BJ (cell line): ENCODE data around the gene CA12. TPM values are rescaled to one million over a fixed set of nuclear protein-coding genes. Genes with fewer than 3 reads are reported as not detected.

Experiments used
- CTCF ChIA-PET: fragments of 350-600 bp; formaldehyde crosslinking; extraction: SDS; loops from one replicate; lab custom pipeline; 2021; ENCODE audit warnings: antibody characterized with exemption, inconsistent platforms; lab: Yijun Ruan, JAX
- POLR2A ChIA-PET: fragments of 300-600 bp; sonication (Branson Sonifier 250); formaldehyde crosslinking; extraction: SDS; loops from one replicate; lab custom pipeline; 2021; ENCODE audit warnings: antibody characterized with exemption; lab: Charles Lee
- DNase-seq: peaks from one replicate; pipeline ENCODE4 v3.0.0-alpha.2; 2011; ENCODE audit warnings: low read depth
- H3K27me3 ChIP-seq: 2 replicates; pipeline ENCODE4 v1.6.0; 2011; ENCODE audit warnings: low read length; ENCODE audit not compliant: control insufficient read depth, insufficient read depth
- H3K36me3 ChIP-seq: 2 replicates; pipeline ENCODE4 v1.5.1; 2011; ENCODE audit warnings: low read length; ENCODE audit not compliant: control insufficient read depth, insufficient read depth
- H3K4me3 ChIP-seq: 2 replicates; pipeline ENCODE4 v1.5.1; 2011; ENCODE audit warnings: low read depth, mild to moderate bottlenecking, control low read depth, low read length
- polyA plus RNA-seq: library from polyadenylated mRNA; depleted of rRNA; stranded (reverse); fragments of >200 nt; gene quantifications from 2 replicates; pipeline ENCODE4 v1.2.3, GENCODE V29; 2011
- TF ChIP-seq, protein P1 (sequence below): IDR thresholded peaks from 2 replicates; pipeline ENCODE4 v1.5.1; 2011; ENCODE audit warnings: low read depth, mild to moderate bottlenecking, control low read depth, inconsistent platforms, low read length, moderate library complexity; ENCODE audit not compliant: insufficient read depth

CA12 gene
- polyA plus RNA-seq, 1 experiment: 16.9 TPM

DNA sequence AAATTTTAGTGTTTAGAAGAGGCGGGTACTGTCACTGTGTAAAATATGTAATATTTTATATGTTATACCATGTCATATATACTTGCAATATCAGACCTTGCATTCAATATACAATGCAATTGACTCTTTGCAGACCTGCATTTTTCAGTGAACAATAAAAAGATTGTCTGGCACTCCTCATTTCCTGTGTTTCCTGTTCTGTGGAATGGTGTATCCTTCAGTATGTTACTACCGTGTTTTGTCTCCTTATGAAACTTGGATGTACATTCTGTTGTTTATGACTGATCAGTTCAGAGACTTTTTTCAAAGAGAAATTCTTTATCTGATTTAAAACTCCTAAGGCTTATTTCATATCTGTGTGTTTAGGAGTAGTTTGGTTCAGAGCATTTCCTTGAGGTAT lies 72.7 kb downstream of the CA12 start:
- Histone ChIP-seq H3K4me3 (no peak overlapping the region), H3K27me3 (no peaks in the 10 kb centered on the region), H3K36me3 (peaks cover 5% of the 10 kb centered on the region; the same call in 1 of the 2 replicates)
- POLR2A ChIA-PET: no interaction called here
- TF ChIP-seq, protein P1, sequence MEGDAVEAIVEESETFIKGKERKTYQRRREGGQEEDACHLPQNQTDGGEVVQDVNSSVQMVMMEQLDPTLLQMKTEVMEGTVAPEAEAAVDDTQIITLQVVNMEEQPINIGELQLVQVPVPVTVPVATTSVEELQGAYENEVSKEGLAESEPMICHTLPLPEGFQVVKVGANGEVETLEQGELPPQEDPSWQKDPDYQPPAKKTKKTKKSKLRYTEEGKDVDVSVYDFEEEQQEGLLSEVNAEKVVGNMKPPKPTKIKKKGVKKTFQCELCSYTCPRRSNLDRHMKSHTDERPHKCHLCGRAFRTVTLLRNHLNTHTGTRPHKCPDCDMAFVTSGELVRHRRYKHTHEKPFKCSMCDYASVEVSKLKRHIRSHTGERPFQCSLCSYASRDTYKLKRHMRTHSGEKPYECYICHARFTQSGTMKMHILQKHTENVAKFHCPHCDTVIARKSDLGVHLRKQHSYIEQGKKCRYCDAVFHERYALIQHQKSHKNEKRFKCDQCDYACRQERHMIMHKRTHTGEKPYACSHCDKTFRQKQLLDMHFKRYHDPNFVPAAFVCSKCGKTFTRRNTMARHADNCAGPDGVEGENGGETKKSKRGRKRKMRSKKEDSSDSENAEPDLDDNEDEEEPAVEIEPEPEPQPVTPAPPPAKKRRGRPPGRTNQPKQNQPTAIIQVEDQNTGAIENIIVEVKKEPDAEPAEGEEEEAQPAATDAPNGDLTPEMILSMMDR: no peak
- CTCF ChIA-PET: interaction anchor here (1.0 kb wide), 1 partner anchor 8 kb away, joined by 3 read pairs; no protein-coding TSS in a partner anchor
- DNase-seq: no peak

DNA sequence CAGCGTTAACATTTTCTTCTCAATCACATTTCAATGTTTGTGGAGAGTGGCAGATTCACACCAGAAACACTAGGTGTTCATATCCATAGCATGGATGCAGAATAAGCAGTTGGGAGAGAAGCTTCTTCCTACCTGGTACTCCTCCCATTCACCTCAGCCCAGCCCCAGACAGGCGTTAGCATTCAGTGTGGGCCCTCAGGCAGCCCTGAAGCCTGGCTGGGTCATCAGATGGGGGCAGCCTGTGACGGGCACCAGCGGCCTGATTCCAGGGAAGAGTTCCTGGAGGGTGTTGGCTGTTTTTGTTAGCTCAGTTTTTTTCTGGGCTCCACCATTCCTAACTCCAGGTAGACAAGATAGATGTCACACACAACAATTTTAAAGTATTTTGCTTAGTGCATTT lies 73.2 kb downstream of the CA12 start:
- Histone ChIP-seq H3K4me3 (no peak overlapping the region), H3K27me3 (no peaks in the 10 kb centered on the region), H3K36me3 (peaks cover 5% of the 10 kb centered on the region; the same call in 1 of the 2 replicates)
- DNase-seq: no peak
- ChIA-PET POLR2A (no interaction called here), CTCF (interaction anchor here (1.0 to 1.2 kb wide), 2 partner anchors 8 to 94 kb away, joined by 3 to 5 read pairs; no protein-coding TSS in a partner anchor)
- TF ChIP-seq, protein P1: no peak

DNA sequence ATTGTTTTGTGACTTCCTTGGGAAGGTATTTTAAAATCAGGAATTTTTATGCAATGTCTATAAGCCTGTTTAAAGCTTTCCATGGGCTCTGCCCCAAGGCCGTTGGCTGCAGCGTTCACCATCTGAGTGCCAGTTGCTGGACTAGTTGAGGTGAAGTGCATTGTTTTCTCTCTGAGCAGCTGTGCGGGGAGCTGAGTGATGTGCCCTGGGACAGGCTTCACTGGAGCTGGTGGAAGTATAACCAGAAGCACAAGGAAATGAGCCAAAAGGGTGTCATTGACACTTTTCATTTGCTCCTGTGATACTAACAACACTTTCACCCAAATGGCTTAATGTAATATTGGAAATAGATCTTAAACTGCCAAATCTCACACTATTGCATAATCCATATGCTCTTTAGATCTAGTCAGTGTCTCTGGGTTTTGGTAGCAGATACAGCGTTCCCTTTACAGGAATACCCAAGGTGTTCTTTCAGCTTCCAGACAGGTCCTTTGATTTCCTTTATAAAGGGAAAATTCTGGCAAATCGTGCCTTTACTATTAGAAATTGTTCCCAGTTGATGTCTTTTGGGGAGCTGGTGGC lies 75.1 kb downstream of the CA12 start:
- Histone ChIP-seq H3K4me3 (no peak overlapping the region), H3K36me3 (peaks cover 9% of the 10 kb centered on the region), H3K27me3 (no peaks in the 10 kb centered on the region)
- ChIA-PET POLR2A (no interaction called here), CTCF (interaction anchor here (0.8 to 1.6 kb wide), 3 partner anchors 13 to 18 kb away, joined by 3 to 5 read pairs (median 3); no protein-coding TSS in a partner anchor)
- TF ChIP-seq, protein P1: no peak
- no peak for DNase-seq

DNA sequence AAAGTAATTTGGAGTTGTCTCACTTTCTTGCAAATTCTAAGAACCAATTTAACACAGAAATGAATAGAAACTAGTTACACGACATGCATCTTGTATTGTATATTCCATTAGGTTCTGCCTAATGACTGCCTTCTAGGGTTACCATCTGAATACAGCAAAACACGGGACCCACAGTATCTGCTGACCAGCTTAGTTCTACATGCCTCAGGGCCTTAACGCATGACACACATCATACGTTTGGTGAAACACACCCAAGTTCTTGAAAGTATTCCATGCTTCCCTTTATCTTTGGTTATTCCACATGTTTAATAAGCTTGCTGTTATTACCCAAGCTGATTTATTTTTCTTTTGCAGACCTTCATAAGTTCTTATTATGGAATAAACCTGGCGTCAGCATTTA lies 76.4 kb downstream of the CA12 start:
- POLR2A ChIA-PET: no interaction called here
- TF ChIP-seq, protein P1: no peak
- DNase-seq: no peak
- H3K36me3 ChIP-seq: peaks cover 9% of the 10 kb centered on the region
- CTCF ChIA-PET: interaction anchor here (1.6 kb wide), 1 partner anchor 12 kb away, joined by 3 read pairs; no protein-coding TSS in a partner anchor
- H3K4me3 ChIP-seq: no peak overlapping the region
- H3K27me3 ChIP-seq: no peaks in the 10 kb centered on the region

DNA sequence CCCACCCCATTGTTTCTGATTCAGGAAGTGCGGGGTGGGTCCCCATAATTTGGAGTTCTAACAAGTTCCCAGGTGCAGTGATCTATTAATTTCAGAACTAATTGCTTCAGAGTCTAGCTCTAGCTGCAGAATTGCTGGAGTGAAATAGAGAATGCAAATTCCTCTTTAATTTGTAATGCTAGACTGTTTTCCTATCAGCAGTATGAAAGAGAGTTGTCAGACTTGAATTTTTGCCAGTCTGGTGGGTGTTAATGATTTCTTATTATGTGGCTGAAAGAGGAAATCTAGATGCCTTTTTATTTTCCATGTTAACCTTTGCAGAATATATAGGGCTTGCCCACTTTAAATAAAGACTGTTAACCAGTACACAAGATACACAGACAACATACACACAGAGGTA lies 80.6 kb downstream of the CA12 start:
- POLR2A ChIA-PET: no interaction called here
- peaks cover 12% of the 10 kb centered on the region for H3K36me3 ChIP-seq
- CTCF ChIA-PET: interaction anchor here (1.3 kb wide), 1 partner anchor 11 kb away, joined by 3 read pairs; no protein-coding TSS in a partner anchor
- TF ChIP-seq, protein P1: no peak
- H3K27me3 ChIP-seq: no peaks in the 10 kb centered on the region
- no peak for DNase-seq
- H3K4me3 ChIP-seq: no peak overlapping the region
